ENCODE results near the gene TAGAP.

Gene TAGAP

DNA sequence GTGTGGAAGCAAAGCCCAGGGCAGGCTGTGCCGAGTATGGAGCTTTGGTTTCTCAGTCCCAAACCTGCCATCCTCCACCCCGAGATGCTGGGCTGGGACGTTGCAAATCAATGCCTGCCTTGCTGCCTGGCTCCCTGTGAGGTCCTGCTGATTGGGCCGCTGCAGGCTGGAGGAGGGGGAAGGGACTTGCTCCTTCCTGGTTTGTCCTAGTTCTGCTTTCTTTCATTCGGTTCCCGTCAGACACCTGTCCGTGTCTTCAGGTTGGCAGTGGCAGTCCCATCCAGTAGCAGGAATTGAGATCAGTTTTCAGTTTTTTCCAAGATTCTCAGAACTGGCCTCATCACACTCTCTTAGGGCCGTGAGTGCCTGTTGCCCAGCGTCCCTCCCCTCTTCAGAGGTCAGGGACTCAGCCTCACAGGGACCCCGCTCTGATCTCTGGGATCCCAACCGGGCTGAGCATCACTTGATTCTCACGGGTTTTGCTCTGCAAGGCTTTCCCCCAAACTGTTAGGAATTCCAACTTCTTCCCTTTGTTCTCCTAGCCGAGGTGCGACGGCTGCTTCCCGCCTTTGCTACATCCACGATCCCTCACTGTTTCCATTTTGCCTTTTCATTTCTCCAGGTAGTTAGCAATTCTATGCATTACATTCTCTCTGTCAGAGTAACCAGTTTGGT is 24.2 kb upstream of the TAGAP start:
- no peak for DNase-seq (ENCODE audit: low spot score)
- TF ChIP-seq, protein P1, sequence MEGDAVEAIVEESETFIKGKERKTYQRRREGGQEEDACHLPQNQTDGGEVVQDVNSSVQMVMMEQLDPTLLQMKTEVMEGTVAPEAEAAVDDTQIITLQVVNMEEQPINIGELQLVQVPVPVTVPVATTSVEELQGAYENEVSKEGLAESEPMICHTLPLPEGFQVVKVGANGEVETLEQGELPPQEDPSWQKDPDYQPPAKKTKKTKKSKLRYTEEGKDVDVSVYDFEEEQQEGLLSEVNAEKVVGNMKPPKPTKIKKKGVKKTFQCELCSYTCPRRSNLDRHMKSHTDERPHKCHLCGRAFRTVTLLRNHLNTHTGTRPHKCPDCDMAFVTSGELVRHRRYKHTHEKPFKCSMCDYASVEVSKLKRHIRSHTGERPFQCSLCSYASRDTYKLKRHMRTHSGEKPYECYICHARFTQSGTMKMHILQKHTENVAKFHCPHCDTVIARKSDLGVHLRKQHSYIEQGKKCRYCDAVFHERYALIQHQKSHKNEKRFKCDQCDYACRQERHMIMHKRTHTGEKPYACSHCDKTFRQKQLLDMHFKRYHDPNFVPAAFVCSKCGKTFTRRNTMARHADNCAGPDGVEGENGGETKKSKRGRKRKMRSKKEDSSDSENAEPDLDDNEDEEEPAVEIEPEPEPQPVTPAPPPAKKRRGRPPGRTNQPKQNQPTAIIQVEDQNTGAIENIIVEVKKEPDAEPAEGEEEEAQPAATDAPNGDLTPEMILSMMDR (IDR thresholded peaks at IDR 0.05; ENCODE audit: extremely low read depth, missing control alignments) = no peak

- DNase-seq (ENCODE audit: low spot score) = no peak
- TF ChIP-seq, protein P1 (IDR thresholded peaks at IDR 0.05; ENCODE audit: extremely low read depth, missing control alignments) = no peak
These were observed 22.5 kb upstream of the TAGAP start for GRCh38 chr6:159067334-159067733.

DNA sequence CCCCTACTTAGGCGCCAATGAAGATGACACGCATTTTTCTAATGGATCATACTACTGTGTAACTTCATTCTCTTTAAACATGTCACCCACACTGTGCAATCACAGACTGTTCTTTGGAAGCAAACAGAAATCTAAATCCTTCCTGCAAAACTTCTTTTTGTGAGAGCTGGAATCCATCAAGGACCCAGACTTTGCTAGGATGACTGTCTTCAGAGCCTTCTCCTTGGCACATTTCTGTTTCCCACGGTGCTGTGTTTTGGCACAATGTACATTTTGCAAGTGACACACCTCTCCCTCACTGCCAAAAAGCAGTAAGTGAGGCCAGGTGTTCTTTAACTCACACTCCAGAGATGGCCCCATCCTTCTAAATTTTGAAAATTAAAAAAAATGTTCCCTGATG is 21.7 kb upstream of the TAGAP start:
- TF ChIP-seq, protein P1 (IDR thresholded peaks at IDR 0.05; ENCODE audit: extremely low read depth, missing control alignments) = no peak
- DNase-seq (ENCODE audit: low spot score) = no peak

- DNase-seq (ENCODE audit: low spot score) = no peak
- TF ChIP-seq, protein P1 (IDR thresholded peaks at IDR 0.05; ENCODE audit: extremely low read depth, missing control alignments) = no peak
These were observed 21.1 kb upstream of the TAGAP start for GRCh38 chr6:159065759-159066329.

DNA sequence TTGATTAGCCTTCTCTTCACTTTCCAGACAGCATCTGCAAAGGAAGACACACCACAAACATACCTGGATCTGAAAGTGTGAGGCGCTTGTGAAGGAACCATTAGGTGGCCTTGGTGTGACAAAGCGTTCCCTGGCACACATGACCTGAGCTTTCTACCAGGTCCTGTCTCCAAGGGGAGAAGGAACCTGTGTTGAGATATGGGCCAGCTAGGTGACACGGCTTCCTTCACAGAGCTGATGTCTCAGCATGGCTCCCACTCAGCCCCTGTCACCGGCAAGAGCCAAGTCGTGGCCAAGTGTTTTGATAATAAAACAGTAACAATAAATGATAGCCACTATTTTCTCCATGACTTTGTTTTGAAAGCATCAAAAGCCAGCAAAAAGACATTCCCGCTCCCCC is 20.3 kb upstream of the TAGAP start:
- TF ChIP-seq, protein P1 (IDR thresholded peaks at IDR 0.05; ENCODE audit: extremely low read depth, missing control alignments) = no peak
- DNase-seq (ENCODE audit: low spot score) = no peak

GRCh38 chr6:159064477-159064876 is 19.7 kb upstream of the TAGAP start:
- DNase-seq (ENCODE audit: low spot score) = no peak
- TF ChIP-seq, protein P1 (IDR thresholded peaks at IDR 0.05; ENCODE audit: extremely low read depth, missing control alignments) = no peak

DNA sequence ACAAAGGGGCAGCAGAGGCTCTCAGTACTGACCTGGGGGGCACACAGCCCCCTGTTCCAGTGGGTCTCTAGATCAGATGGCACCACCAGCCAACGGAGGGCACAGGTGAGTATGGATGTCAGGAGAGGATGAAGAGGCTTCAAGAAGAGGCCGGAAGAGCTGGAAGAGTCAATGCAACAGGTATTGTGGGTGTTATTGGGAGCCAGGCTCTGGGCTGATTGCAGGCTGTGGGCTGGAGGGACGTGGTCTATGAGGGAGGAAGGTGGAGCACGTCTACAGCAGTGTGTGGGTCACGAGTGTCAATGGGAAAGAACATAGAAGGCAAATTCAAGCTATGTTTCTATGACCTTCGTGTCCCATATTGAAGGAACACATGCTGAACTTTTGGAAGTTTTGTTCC is 18.8 kb upstream of the TAGAP start:
- no peak for DNase-seq (ENCODE audit: low spot score)
- TF ChIP-seq, protein P1 (IDR thresholded peaks at IDR 0.05; ENCODE audit: extremely low read depth, missing control alignments) = no peak
